Gastrocnemius medialis (tissue), 4 donors: ENCODE results near the gene CRAMP1.

Experiments
- CTCF ChIP-seq, 5 experiments: fragments of 450-650 bp in 3 of 5; fragments of 200-600 bp in 2 of 5; sonication (generic) in 2 of 5; IDR thresholded peaks in 4 of 5; conservative IDR thresholded peaks in 1 of 5; 1 replicate in 4 of 5; 2 replicates in 1 of 5; pipeline ENCODE4 v1.5.1; 2016 to 2019; ENCODE audit warnings: antibody characterized with exemption in 5 of 5, mild to moderate bottlenecking in 3 of 5, moderate library complexity in 3 of 5
- POLR2A ChIP-seq, 2 donors: fragments of 450-650 bp; IDR thresholded peaks; one replicate each; pipeline ENCODE4 v1.6.1; 2017; ENCODE audit warnings: antibody characterized with exemption in 2 of 2, mild to moderate bottlenecking in 2 of 2, moderate library complexity in 2 of 2

- no peak for TF ChIP-seq CTCF (IDR thresholded peaks at IDR 0.05 in 4 of 5, conservative IDR thresholded peaks at IDR 0.05 in 1 of 5)
- no peak for TF ChIP-seq POLR2A (IDR thresholded peaks at IDR 0.05)
Measured at GRCh38 chr16:1592446-1592845, 19.7 kb upstream of the CRAMP1 start.
